Left ventricle myocardium superior (tissue), 1 donor: Measurements from ENCODE around the gene RAB31. TPM values are rescaled to one million over a fixed set of nuclear protein-coding genes. Genes with fewer than 3 reads are reported as not detected.
"Not testable (repeated sequence)": the region's sequence is repeated elsewhere in the genome, so short reads cannot be mapped to it uniquely, and the experiment has no call there.

Experiments
- ATAC-seq: fragments of 200-7000 bp; cut with Tn5 transposase; one replicate; pipeline ENCODE4 v1.9.1; 2020; ENCODE audit warnings: mild to moderate bottlenecking, moderate library complexity
- DNase-seq: peaks from one replicate; pipeline ENCODE4 v3.0.0-alpha.2; 2020
- intact Hi-C: fragments of 100-400 bp; cut with micrococcal nuclease; formaldehyde crosslinking; loops from one replicate; pipeline ENCODE4 v1.11.0; 2022
- total RNA-seq: library from RNA; stranded (reverse); fragmentation: NEBNext Ultra II Directional; extraction: Animal tissue kit (Norgen Biotek cat#: 25700); gene quantifications from one replicate; pipeline ENCODE4 v1.2.1, GENCODE V29; 2021
- donor health status: DM: no; HTN: yes; CAD: no; lungs with severe emphysema.

The RAB31 gene
- total RNA-seq, 1 donor from 2014 or later: 7.6 TPM

DNA sequence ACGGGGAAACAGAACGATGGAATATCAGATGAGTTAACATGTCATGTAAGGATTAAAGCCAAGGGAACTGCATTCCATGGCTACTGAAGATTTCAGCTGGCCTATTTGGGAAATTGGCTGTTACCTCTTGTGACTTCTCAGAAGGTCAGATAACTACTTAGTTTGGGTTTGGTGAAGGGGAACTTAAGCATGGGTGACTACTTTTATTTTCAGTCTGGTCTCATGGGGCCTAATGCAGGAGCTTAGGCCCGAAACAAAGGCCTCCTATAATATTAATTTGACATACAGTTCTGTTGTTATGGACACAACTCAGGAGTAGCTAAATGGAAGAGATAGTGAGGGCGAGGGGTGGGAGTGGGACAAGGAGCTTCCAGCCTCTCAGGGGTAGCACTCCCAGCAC is 133.7 kb downstream of the RAB31 start:
- intact Hi-C loops: no loop called here
- DNase-seq (no peak), ATAC-seq (no peak)

DNA sequence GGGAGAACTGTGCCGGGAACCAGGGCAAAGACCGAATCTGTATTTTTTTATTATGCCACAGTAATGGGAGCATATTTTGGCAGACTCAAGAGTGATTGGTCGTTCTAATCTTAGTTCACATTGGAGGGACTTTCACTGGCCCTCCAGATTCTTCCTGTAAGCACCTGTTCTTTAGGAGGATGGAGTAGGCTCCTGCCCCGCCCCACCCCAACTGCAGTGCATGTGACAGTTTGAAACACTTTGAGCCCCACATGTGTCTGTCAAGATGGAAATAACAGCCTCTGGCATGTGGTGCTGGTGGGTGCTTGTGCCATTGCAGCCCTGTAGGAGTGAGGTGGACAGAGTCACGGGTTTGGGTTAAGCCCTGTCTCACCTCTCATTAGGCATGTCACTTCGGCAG is 134.3 kb downstream of the RAB31 start:
- intact Hi-C loops: no loop called here
- ATAC-seq (no peak), DNase-seq (no peak)

- ATAC-seq: no peak
- no peak for DNase-seq
- intact Hi-C loops: no loop called here
These were observed 137.2 kb downstream of the RAB31 start for GRCh38 chr18:9845256-9845655.

GRCh38 chr18:9846162-9846925 is 138.2 kb downstream of the RAB31 start:
- DNase-seq: peak; percentile 46

GRCh38 chr18:9848170-9848879 is 140.2 kb downstream of the RAB31 start:
- no peak for DNase-seq
- no peak for ATAC-seq
- intact Hi-C loops: no loop called here

More at GRCh38 chr18:9846162-9846925, 138.2 kb downstream of the RAB31 start:
- ATAC-seq: peak; percentile 86
- intact Hi-C loops: no loop called here

- intact Hi-C loops: no loop called here
- DNase-seq (peak; percentile 61), ATAC-seq (peak; percentile 78)
These were observed 141.5 kb downstream of the RAB31 start for GRCh38 chr18:9849407-9850283.

GRCh38 chr18:9850309-9850708 is 142.2 kb downstream of the RAB31 start:
- no peak for ATAC-seq
- DNase-seq: no peak
- intact Hi-C loops: no loop called here

DNA sequence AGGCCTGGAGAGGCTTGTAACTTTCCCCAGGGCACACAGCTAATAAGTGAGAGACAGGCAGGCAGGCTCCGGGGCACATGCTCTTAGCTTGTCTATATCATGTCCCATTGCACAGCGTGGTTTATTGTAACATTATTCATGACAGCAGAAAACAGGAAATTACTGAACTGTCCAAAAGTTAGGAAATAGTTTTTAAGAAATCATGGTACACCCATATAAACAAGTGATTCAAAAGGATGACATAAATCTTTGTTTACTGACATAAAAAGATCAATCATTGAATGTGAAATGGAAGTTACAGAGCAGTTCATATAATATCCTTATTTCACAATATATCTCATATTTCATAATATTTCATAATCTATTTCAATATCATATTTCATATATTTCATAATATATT is 143.4 kb downstream of the RAB31 start:
- no peak for ATAC-seq
- no peak for DNase-seq
- intact Hi-C loops: no loop called here

DNA sequence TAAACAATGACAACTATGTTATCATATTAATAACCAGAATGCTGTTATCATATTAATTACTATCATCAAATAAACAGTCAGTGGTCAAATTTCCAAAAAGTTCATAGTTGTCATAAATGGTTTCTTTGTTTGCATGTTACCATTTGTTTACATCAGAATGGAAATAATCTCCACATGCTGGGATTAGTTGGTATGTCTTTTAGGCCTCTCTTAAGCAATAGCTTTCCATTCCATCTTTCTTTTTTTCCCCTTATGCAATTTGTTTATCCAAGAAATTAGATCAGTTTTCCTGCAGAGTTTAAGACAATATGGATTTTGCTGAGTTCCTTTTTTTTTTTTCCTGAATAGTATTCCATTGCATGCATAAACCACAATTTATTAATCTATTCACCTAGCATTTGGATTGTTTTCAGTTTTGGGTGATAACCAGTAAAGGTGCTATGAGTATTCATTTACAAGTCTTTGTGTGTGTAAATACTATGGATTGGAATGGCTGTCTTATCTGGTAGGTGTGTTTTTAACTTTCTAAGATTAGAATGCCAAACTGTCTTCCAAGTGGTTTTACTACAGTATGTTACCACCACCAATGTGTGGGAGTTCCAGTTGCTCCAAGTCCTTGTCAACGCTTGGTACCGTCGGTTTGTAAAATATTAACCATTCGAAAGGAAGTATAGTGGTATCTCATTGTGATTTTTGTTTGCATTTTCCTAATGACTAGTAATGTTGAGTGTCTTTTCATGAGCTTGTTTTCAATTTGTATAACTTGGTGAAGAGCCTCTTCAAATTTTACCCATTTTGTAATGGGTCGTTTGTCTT is 144.4 kb downstream of the RAB31 start:
- intact Hi-C loops: no loop called here
- DNase-seq: no peak
- no peak for ATAC-seq

GRCh38 chr18:9854801-9855676 is 146.9 kb downstream of the RAB31 start:
- ATAC-seq (no peak), DNase-seq (no peak)
- intact Hi-C loops: no loop called here

- intact Hi-C loops: no loop called here
- ATAC-seq (no peak), DNase-seq (no peak)
These were observed 147.6 kb downstream of the RAB31 start for GRCh38 chr18:9855681-9856080.

DNA sequence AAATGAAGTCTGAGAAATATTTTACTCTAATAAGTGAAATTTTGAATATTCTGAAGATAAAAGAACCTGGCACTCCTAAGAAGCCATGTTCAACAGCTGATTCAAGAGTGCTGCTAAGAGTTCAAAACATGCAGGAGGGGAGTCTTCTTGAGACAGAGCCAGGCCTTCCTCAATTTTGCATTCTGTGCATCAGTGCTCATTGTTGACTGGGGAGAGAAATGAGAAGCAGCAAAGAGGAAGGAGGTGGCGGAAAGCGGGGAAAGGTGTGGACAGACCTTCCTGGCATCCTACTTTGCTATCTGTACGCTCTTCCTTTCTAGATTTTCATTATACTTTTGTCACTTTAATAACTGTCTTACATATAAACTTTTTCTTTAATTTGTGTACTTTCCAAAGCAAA is 148.0 kb downstream of the RAB31 start:
- intact Hi-C loops: no loop called here
- DNase-seq: no peak
- no peak for ATAC-seq

DNA sequence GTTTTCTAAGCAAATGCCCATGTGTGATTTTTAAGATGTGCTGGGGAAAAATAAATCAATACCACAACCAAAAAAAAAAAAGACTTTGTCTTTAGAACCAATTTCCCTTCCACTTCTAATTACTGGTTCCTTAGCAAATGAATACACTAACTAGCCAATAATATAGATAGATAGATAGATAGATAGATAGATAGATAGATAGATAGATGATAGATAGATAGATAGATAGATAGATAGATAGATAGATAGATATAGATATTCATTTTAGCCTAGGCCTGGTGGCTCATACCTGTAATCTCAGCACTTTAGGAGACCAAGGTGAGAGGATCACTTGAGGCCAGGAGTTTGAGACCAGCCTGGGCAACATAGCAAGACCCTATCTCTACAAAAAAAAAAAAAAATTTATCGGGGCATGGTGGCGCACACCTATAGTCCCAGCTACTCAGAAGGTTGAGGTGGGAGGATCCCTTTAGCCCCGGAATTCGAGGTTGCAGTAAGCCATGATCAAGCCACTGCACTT is 149.4 kb downstream of the RAB31 start:
- DNase-seq, ATAC-seq, intact Hi-C loops: not testable (repeated sequence)

GRCh38 chr18:9858642-9859041 is 150.5 kb downstream of the RAB31 start:
- intact Hi-C loops: no loop called here
- peak; percentile 41 for ATAC-seq
- no peak for DNase-seq

GRCh38 chr18:9859232-9859631 is 151.1 kb downstream of the RAB31 start:
- DNase-seq: no peak
- ATAC-seq: no peak
- intact Hi-C loops: no loop called here

DNA sequence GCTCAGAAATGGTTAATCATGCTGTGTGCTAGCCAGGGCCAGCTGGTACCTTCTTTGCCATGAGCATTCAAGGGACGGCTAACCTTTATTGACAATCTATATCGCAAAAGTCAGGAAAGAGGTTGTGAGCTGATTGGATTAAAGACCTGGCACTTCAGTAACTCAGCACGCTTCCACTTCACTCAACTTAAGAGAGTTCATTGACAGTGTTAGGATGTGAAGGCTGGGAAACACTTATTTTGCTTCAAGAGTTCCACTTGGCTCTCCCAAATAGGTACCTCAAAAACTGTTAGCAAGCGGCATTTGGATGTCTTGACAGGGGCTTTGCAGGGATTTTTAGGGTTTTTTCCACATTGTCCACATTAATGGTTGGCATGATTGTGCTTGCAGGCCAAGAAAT is 152.6 kb downstream of the RAB31 start:
- intact Hi-C loops: no loop called here
- DNase-seq: no peak
- no peak for ATAC-seq

GRCh38 chr18:9861157-9861556 is 153.1 kb downstream of the RAB31 start:
- no peak for ATAC-seq
- DNase-seq: no peak
- intact Hi-C loops: no loop called here

- intact Hi-C loops: no loop called here
- no peak for ATAC-seq
- no peak for DNase-seq
These were observed 153.8 kb downstream of the RAB31 start for GRCh38 chr18:9861933-9862332.
